Head of caudate nucleus (tissue), 42 donors: ENCODE measurements around the gene RNU1-2.
"Not testable (repeated sequence)": the region's sequence is repeated elsewhere in the genome, so short reads cannot be mapped to it uniquely, and the experiment has no call there.

ENCODE experiments used
- DNase-seq, 42 donors: peaks; one replicate each; pipeline versions ENCODE4 v3.0.0 to v3.0.0-alpha.2; 2020 to 2021; ENCODE audit warnings: mixed read lengths in 7 of 42
- intact Hi-C: fragments of 100-400 bp; cut with DNase I; formaldehyde crosslinking; loops from one replicate; pipeline ENCODE4 v1.15.0; 2022

RNU1-2 gene

DNA sequence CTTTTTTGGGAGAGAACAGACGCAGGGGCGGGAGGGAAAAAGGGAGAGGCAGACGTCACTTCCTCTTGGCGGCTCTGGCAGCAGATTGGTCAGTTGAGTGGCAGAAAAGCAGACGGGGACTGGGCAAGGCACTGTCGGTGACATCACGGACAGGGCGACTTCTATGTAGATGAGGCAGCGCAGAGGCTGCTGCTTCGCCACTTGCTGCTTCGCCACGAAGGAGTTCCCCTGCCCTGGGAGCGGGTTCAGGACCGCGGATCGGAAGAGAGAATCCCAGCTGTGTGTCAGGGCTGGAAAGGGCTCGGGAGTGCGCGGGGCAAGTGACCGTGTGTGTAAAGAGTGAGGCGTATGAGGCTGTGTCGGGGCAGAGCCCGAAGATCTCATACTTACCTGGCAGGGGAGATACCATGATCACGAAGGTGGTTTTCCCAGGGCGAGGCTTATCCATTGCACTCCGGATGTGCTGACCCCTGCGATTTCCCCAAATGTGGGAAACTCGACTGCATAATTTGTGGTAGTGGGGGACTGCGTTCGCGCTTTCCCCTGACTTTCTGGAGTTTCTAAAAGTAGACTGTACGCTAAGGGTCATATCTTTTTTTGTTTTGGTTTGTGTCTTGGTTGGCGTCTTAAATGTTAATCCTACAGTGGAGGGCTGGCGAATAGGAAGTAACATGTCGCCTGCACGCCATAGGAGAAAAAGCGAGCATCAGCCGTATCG lies at the start of gene RNU1-2:
Gene RNU1-2 (plus strand): TSS at position 383 of the 718 bp plus-strand sequence.
- peak in 41 of 42 donors; percentile 27 to 99 (median 90) for DNase-seq
- intact Hi-C loops = not testable (repeated sequence)

DNA sequence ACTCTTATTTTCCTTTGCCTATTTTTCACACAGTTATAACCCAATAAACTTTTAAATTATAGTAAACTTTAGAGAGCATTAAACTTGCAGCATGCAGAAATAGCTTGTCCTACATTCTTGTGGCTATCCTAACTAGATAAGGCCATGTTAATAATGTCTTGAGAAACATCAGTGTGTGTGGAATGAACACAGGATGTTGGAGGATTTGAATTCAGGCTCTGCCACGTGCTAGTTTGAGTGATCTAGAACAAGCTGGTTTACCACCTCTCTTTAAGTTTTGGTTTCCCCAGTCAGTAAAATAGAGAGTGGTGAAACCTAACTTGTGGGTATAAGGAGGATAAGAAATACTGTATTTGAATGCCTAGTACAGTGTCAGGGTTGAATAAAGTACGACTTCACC lies 39.6 kb upstream of the RNU1-2 start:
- intact Hi-C loops, DNase-seq: not testable (repeated sequence)

DNA sequence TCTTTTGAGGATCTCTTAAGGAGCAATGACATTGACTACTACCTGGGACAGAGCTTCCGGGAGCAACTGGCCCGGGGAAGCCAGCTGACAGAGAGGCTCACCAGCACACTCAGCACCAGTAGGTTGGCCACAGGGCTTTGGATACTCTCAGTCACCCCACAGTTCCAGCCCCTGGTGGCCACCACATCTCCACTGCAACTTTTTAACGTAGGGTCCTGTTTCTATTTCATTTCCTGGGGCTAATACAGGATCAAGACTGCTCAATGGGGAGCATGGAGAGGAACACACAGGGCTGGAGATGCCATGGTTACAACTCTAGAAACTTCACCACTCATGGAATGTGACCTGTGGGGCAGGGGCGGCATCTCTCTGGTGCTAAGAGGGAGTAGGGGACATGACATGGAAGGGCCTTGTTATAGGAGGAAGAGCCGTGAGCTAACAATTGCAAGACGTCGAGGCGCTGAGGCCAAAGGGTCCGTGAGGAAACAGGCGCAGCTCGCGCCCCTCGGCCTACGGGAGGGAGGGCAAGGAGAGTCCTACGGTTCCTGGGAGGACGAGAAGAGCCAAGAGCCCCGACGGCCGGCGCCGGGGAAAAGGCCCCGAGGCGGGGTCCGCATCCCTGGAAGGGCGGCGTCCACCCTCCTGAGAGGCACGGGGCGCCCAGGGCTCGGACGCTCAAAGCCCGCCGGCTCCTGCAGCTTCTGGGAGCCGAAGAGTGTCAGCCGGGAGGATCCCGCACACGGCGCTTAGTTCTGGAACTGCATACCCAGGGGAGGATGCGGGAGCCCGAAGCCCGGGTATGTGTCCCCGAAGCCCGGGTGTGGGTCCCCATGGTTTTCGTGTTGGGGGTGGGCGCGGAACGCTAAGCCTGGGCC lies 36.4 kb upstream of the RNU1-2 start:
- intact Hi-C loops, DNase-seq: not testable (repeated sequence)

DNA sequence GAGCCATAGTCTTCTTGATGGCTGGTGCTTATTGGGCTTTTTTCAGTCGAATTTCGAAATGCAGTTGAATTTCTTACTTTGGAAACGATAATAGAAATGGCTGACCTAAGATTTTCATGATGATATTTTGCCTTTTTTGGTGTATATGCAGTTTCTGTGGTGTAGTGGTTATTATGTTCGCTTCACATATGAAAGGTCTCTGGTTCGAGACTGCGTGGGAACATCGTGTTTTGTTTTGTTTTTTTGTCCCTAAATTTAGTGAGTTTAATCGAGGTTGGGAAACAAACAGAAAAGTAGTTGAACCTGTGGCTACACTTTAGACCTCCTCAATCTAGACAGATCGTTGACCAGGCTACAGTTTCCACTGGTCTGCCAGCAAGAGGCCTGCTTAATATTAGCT lies 35.7 kb upstream of the RNU1-2 start:
- DNase-seq, intact Hi-C loops: not testable (repeated sequence)

DNA sequence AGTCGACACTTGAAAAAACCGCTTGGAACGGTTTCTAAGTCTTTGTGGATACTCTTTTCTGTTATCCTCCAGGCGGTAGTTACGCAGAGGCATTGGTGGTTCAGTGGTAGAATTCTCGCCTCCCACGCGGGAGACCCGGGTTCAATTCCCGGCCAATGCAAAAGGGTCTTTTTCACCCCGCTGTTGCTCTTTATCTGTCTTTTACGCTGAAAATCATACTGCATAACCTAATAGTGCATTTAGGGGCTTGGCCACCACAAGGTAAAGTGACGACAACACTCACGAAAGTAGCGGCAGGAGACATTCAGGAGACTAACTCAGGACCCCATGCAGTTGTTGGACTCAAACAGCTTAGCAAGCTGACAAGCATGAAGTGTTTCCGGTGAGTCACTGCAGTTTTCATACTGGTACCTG lies 33.9 kb upstream of the RNU1-2 start:
- intact Hi-C loops, DNase-seq: not testable (repeated sequence)

DNA sequence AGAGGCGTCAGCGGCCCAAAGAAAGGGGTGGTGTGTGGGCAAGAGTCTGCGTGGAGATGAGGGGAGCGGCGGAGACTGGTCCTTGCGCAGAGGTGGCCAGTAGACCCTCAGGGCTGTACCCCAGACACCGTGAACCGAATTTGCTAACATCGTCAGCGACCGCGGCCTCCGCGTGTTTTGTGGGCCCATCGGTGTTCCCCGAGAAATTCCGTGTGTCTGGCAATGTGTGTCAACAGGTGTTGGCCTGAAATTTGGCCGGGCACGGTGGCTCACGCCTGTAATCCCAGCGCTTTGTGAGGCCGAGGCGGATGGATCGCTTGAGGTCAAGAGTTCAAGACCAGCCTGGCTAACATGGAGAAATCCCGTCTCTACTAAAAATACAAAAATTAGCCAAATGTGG lies 33.4 kb upstream of the RNU1-2 start:
- intact Hi-C loops, DNase-seq: not testable (repeated sequence)

DNA sequence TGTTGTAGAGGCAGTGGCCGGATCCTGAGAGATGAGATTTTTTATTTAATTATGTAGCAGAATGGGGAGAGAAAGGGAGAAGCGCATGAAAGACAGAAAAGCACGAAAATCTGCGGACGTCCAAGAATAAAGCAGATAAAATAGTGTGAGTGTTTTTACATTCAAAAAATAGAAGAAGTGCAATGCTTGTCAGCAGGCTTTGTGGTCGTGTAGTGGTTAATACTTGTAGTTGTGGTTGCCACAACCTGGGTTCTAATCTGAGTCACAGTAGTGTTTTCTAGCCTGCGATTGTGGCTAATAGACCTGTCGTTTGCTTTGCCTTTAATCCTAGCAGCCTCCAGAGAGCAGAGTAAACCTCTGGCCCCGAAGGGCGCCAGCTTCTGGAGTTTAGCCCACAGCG lies 32.8 kb upstream of the RNU1-2 start:
- intact Hi-C loops, DNase-seq: not testable (repeated sequence)

DNA sequence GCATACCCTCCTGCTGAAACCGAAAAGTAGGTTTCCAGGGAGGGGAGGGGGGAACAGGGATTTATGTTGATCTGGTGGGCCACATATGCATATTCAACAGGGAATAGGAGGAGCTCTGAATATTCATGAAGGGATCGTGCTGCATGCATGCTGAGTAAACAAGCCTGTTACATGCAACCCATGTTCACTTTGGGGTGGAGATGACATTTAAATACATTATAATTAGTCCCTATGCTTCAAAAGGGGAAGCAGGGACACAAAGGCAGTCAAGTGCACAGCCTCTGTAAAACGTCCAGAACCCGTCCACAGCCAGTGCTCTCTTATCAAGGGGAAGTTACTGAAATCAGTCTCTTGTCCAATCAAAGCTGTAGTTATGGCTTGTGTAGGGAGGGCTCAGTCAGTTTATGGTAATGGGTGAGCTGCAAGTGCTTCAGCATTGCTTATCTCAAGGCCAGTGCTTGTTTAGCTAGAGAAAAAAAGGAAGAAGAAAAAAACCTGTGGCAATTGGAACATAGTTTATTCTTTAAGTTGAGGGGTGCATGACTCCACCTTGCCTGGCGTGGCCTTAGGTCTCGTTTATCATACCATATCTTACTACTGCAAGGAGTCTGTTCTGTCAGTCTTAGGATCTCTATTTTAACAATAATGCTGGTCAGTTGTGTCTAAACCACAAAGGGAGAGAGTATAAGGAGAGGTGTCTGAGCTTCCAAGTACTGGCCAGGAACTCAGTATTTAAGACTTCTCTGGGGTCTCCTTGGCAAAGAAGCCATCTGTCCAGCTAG lies 28.7 kb upstream of the RNU1-2 start:
- DNase-seq, intact Hi-C loops: not testable (repeated sequence)

DNA sequence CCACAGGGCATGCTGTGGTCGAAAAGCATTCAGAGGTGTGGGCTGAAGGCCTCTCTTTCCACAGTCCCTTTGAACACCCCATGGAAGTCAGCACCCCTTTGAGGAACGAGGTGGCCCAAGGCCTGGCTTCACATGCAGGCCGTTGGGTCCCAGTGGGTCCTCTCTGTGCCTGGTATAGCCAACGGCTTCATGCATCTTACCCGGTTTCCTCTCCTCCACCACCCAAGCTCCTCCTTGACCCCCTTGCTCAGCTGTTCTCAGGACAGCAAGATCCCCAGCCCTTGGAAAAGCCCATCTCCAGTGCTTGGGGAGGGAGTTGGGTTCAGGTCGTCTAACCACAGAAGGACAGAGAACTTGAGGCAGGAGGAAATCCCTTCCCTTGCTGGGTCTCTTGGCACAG lies 27.0 kb upstream of the RNU1-2 start:
- DNase-seq, intact Hi-C loops: not testable (repeated sequence)

DNA sequence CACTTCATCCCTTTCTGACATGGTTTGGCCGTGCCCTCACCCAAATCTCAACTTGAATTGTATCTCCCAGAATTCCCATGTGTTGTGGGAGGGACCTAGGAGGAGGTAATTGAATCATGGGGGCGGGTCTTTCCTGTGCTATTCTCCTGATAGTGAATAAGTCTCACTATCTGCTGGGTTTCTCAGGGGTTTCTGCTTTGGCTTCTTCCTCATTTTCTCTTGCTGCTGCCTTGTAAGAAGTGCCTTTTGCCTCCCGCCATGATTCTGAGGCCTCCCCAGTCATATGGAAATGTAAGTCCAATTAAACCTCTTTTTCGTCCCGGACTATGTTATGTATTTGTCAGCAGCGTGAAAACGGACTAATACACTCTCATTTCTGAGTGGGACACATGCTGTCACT lies 25.8 kb upstream of the RNU1-2 start:
- intact Hi-C loops = not testable (repeated sequence)

DNA sequence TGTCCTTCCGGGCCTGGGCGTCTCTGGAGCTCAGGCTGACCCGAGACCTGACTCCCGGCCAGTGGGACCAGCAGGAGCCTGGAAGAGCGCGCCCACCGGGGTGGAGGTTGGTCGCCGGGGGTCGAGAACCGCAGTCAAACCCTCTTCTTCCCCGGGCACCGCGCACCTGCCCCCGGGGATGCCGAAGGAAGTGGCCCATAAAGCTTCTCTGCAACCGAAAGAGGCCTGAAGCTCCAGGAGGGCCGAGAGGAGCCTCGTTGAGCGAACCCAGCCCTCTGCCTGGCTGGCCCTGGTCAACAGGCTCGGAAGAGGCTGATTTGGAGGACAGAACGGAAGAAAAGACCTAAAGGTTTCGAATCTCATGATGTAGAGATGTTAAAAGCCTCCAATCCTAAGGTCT lies 24.6 kb upstream of the RNU1-2 start:
- intact Hi-C loops, DNase-seq: not testable (repeated sequence)

More for the DNA sequence above, 25.8 kb upstream of the RNU1-2 start:
- not testable (repeated sequence) for DNase-seq

DNA sequence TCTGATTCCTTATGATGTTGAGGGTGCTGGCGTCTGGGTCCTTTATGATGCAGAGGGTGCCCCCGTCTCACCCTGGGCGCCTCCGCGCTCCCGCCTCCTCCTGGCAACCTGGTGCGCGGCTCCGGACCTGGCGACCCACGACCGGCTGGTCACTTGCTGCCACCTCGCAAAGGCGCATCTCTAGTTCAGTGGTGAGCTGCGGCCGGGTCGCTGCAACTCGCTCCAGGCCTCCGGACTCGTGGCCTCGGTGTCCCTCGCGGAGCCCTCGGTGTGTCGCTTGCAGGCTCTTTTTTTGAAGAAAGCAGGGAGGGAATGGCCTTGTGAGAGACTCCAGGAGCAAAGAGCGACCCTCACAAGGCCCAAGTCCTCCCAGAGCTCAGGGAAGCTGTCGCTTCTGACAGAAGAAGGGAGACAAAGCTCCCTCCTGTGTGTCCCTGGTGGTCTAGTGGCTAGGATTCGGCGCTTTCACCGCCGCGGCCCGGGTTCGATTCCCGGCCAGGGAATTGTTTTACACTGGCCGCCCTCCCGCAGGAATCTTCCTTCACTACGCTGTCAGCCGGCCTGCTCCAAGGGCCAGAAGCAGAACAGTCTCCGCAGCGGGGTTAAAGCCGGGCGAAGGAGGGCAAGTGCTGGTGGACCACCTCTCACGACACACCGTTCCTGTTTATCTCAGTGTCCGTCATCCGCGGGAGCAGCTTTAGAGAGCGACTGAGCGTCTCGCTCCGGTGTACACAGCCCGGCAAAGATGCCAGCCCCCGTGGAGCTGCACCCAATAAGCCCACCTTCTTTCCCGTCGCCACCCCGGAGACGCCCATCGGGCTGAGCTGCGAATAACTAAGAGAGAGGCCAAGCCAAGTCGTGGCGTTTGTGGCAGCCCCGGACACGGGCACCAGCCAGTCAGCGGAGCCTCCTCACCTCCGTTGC lies 23.4 kb upstream of the RNU1-2 start:
- peak in 41 of 42 donors; percentile 30 to 92 (median 73) for DNase-seq
- intact Hi-C loops = not testable (repeated sequence)

DNA sequence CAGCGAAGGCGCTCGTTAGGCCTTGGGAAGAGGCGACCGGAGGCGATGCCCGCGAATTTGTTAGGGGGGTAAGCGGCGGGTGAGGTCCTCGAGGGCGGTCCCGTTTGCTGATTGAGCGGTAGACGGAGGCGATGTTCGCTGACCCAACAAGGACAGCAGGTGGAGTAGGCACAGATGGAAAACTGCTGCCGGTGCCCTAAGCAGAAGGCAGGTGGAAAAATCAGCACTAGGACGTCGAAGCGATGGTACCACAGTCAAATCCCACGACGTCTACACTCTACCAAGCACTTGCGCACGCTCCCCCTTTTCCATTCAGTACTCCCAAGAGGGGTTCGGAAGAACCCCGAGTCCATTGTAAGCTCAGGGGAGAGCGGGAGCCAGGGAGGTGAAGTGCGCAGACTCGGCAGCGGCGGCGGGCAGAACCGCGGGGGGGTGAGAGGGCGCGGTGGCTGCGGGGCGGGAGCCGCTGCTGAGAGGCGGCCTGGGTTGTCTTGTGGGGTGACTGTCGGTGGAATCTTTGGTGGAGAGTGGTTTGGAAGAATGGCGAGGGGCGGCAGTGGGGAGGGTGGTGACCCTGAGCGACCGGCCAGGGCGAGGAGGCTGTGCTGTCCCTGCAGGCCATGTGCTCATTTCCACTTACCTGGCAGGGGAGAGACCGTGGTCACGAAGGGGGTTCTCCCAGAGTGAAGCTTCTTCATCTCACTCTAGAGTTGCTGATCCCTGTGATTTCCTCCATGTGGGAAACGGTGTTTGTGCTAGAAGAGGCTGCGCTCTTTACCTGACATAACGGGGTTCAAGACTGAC lies 22.5 kb upstream of the RNU1-2 start:
- peak in 39 of 42 donors; percentile 40 to 94 (median 81) for DNase-seq
- intact Hi-C loops = not testable (repeated sequence)

DNA sequence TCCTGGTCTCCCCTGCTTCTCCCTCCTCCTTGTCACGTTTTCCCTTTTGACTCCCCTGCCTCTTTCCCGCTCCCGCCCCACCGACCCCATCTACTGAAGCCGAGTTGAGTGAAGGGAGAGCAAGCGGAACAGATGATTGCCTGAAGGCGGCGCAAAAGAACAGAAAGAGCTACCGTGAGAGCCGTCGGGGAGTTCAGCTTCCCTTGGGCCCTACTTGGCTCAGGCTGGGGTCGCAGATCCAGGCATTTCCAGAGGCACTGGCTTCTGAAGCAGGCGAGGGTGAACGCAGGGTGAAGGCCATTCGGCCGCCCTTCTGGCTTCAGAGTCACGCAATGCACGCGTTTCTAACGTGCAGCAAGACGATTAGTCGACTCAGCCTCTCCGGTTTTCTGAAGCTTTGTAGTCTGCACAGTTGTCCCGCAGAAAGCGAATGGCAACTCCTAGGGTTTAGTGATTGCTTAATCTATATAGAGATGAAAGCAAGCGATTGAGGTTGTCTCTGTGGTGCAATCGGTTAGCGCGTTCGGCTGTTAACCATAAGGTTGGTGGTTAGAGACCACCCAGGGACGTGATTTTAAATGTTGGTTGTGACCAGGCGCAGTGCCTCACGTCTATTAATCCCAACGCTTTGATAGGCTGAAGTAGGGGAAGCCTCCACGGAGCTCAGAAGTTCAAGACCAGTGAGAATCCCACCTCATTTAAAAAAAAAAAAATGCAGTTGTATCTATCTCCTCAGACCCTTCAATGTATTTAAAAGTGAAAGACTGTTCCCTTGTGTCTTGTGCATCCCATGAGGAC lies 20.6 kb upstream of the RNU1-2 start:
- DNase-seq, intact Hi-C loops: not testable (repeated sequence)

DNA sequence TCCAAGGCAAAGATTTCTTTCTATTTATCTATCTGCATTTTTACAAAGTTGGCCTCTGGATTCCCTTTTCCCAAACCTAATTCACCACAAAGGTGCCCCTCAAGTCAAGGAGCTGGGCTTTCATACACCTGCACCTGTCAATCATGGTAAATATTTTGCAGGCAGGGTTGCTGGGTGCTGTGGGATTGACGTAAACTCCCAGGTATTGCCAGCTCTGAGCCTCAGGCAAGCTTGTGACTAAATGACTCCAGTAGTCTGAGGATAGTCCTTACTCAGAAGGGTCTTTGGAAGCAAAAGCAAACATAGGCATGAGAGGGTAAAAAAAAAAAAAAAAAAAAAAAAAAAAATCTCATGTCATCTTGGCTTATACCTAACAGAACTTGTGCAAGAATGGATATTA lies 14.0 kb upstream of the RNU1-2 start:
- DNase-seq, intact Hi-C loops: not testable (repeated sequence)

DNA sequence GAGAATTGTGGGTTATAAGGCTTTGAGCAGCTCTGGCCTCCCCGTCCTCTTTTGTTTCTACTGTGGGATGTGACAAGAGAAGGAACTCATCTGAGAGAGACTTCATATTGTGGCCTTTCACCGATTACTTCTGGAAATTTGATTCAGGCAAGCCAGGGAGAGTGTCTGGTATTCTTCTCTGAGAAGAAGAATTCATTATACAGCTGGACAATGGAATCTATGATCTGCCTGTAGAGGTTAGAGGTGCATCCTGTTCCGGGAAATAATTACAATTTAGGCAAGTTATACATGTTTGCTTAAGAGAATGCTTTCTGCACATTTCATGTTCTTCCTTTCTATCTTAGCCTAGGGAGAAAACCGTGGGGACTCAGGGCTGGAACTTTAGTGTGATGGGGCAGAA lies 12.8 kb upstream of the RNU1-2 start:
- intact Hi-C loops = no loop called here
- DNase-seq = no peak

DNA sequence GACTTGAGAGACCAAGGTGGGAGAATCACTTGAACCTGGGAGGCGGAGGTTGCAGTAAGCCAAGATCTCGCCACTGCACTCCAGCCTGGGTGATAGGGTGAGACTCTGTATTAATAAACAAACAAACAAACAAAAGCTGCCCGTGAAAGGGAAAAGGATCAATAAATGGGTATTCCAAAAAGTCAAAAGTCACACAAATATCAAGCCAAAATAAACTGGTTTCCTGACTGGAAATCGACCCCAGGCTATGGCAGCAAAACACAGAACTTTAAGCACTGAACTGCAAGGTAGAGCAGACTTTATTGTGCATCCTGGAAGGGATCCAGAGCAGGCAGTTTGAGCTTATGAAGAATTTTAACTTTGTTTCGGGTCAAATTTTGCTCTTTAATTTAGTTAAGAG lies 11.3 kb upstream of the RNU1-2 start:
- intact Hi-C loops, DNase-seq: not testable (repeated sequence)
